MCF 10A (cell line): ENCODE results near the gene IFI27L2. TPM values are rescaled to one million over a fixed set of nuclear protein-coding genes. Genes with fewer than 3 reads are reported as not detected.

Experiments
- BruUV-seq: library from RNA; stranded (reverse); fragments of 400-500 nt; replicated peaks from 2 replicates; lab custom pipeline; 2021; lab: Mats Ljungman, UMichigan
- CTCF ChIA-PET: fragments of 300-600 bp; sonication (Branson Sonifier 250); formaldehyde crosslinking; extraction: SDS; loops from one replicate; lab custom pipeline; 2021; ENCODE audit warnings: antibody characterized with exemption, inconsistent platforms; lab: Yijun Ruan, JAX
- POLR2A ChIA-PET: fragments of 300-600, 350-650 bp; sonication (Branson Sonifier 250); formaldehyde crosslinking; extraction: SDS; loops from one replicate; lab custom pipeline; 2020; ENCODE audit warnings: antibody characterized with exemption, inconsistent platforms; lab: Yijun Ruan, JAX
- DNase-seq: peaks from one replicate; pipeline ENCODE4 v3.0.0-alpha.2; 2018; ENCODE audit not compliant: unreplicated experiment
- H3K27ac Mint-ChIP-seq: one replicate; pipeline ENCODE4 v1.8.0; 2022; ENCODE audit warnings: mild to moderate bottlenecking, low read depth, mixed read lengths; ENCODE audit not compliant: unreplicated experiment
- H3K27me3 Mint-ChIP-seq: one replicate; pipeline ENCODE4 v1.8.0; 2022; ENCODE audit warnings: mixed read lengths; ENCODE audit not compliant: insufficient read depth, unreplicated experiment
- H3K36me3 Mint-ChIP-seq: one replicate; pipeline ENCODE4 v1.8.0; 2022; ENCODE audit warnings: mild to moderate bottlenecking, moderate library complexity, mixed read lengths; ENCODE audit not compliant: insufficient read depth, unreplicated experiment
- H3K4me1 Mint-ChIP-seq: one replicate; pipeline ENCODE4 v1.8.0; 2022; ENCODE audit warnings: mixed read lengths; ENCODE audit not compliant: insufficient read depth, unreplicated experiment
- H3K4me3 Mint-ChIP-seq: one replicate; pipeline ENCODE4 v1.8.0; 2022; ENCODE audit warnings: mild to moderate bottlenecking, moderate library complexity, mixed read lengths; ENCODE audit not compliant: unreplicated experiment
- H3K9me3 Mint-ChIP-seq: one replicate; pipeline ENCODE4 v1.8.0; 2022; ENCODE audit warnings: mixed read lengths; ENCODE audit not compliant: unreplicated experiment
- CTCF ChIP-seq: fragments of 200-600 bp; IDR thresholded peaks from one replicate; pipeline ENCODE4 v1.8.0; 2022; ENCODE audit warnings: antibody characterized with exemption, mild to moderate bottlenecking; ENCODE audit not compliant: unreplicated experiment
- intact Hi-C: fragments of 100-400 bp; cut with micrococcal nuclease; formaldehyde crosslinking; loops from 2 replicates; pipeline ENCODE4 v1.14.1; 2022
- total RNA-seq: library from RNA; stranded (reverse); gene quantifications from 2 replicates; pipeline ENCODE4 v1.2.3, GENCODE V29; 2022

The IFI27L2 gene
- total RNA-seq, 1 experiment from 2014 or later, result 44.3 TPM

GRCh38 chr14:94110552-94111181 is 18.7 kb downstream of the IFI27L2 start, which contains the start of gene IFI27:
Gene IFI27, plus strand, starts transcription at chr14:94110736.
- Mint-ChIP-seq H3K27me3 (no peaks in the 10 kb centered on the region), H3K4me1 (peaks cover 33% of the 10 kb centered on the region), H3K4me3 (no peak within 1 kb of the TSS), H3K27ac (no peak within 1 kb of the TSS), H3K36me3 (no peaks in the 10 kb centered on the region), H3K9me3 (no peaks in the 10 kb centered on the region)
- CTCF ChIA-PET, result interaction anchor here (0.9 to 1.0 kb wide), 2 partner anchors 21 to 74 kb away, joined by 3 to 4 read pairs; no protein-coding TSS in a partner anchor
- no peak for TF ChIP-seq CTCF
- POLR2A ChIA-PET, result interaction anchor here (0.8 to 1.3 kb wide), 3 partner anchors 12 to 30 kb away, joined by 3 to 4 read pairs (median 3); partner anchors contain the start of gene IFI27L2
- BruUV-seq, result no TSS peak
- intact Hi-C loops, result no loop called here
- DNase-seq, result peak; percentile 79

- DNase-seq, result no peak
- CTCF ChIA-PET, result interaction anchor here (0.6 kb wide), 1 partner anchor 73 kb away, joined by 3 read pairs; no protein-coding TSS in a partner anchor
- POLR2A ChIA-PET, result interaction anchor here (0.6 kb wide), 1 partner anchor 77 kb away, joined by 3 read pairs; no protein-coding TSS in a partner anchor
- Mint-ChIP-seq H3K9me3 (no peaks in the 10 kb centered on the region), H3K36me3 (no peaks in the 10 kb centered on the region), H3K27ac (no peak overlapping the region), H3K4me3 (no peak overlapping the region), H3K27me3 (no peaks in the 10 kb centered on the region), H3K4me1 (peaks cover 29% of the 10 kb centered on the region)
- intact Hi-C loops, result no loop called here
- TF ChIP-seq CTCF, result no peak
- BruUV-seq, result no TSS peak
These were observed 19.5 kb downstream of the IFI27L2 start for GRCh38 chr14:94109915-94110250.

- no peak for DNase-seq
- peaks cover under 1% of the 10 kb centered on the region for H3K4me1 Mint-ChIP-seq
- intact Hi-C loops, result no loop called here
- H3K36me3 Mint-ChIP-seq, result no peaks in the 10 kb centered on the region
- no peak overlapping the region for H3K27ac Mint-ChIP-seq
- TF ChIP-seq CTCF, result no peak
- H3K9me3 Mint-ChIP-seq, result no peaks in the 10 kb centered on the region
- ChIA-PET CTCF (interaction anchor here (1.2 kb wide), 1 partner anchor 20 kb away, joined by 3 read pairs; no protein-coding TSS in a partner anchor), POLR2A (no interaction called here)
- no peak overlapping the region for H3K4me3 Mint-ChIP-seq
- H3K27me3 Mint-ChIP-seq, result no peaks in the 10 kb centered on the region
- no TSS peak for BruUV-seq
These were observed 24.7 kb downstream of the IFI27L2 start for GRCh38 chr14:94104731-94105130.

GRCh38 chr14:94103554-94104150 is 25.8 kb downstream of the IFI27L2 start:
- intact Hi-C loops, result no loop called here

More at GRCh38 chr14:94103554-94104150, 25.8 kb downstream of the IFI27L2 start:
- H3K4me1 Mint-ChIP-seq, result no peaks in the 10 kb centered on the region
- no peaks in the 10 kb centered on the region for H3K9me3 Mint-ChIP-seq
- CTCF ChIA-PET, result interaction anchor here (0.7 to 1.0 kb wide), 2 partner anchors 29 to 68 kb away, joined by 3 read pairs; no protein-coding TSS in a partner anchor
- H3K36me3 Mint-ChIP-seq, result no peaks in the 10 kb centered on the region
- TF ChIP-seq CTCF, result no peak
- BruUV-seq, result no TSS peak
- DNase-seq, result no peak
- no peaks in the 10 kb centered on the region for H3K27me3 Mint-ChIP-seq
- H3K27ac Mint-ChIP-seq, result no peak overlapping the region
- H3K4me3 Mint-ChIP-seq, result no peak overlapping the region
- POLR2A ChIA-PET, result no interaction called here
